Smooth muscle cell (in vitro differentiated cells): Measurements from ENCODE around the gene AP5S1. TPM values are rescaled to one million over a fixed set of nuclear protein-coding genes. Genes with fewer than 3 reads are reported as not detected.

Source experiments
- DNase-seq: peaks from one replicate; lab custom pipeline; 2025; ENCODE audit not compliant: unreplicated experiment; lab: John Stamatoyannopoulos, UW
- H2AFZ ChIP-seq: fragments of 200-600 bp; sonication (generic); 2 replicates; pipeline ENCODE4 v1.6.0; 2016; ENCODE audit warnings: antibody characterized with exemption, low read depth, mild to moderate bottlenecking
- H3F3A ChIP-seq: fragments of 200-600 bp; sonication (generic); 2 replicates; pipeline ENCODE4 v1.6.0; 2017; ENCODE audit warnings: antibody characterized with exemption, low read depth
- H3K27ac ChIP-seq: fragments of 200-600 bp; sonication (generic); 2 replicates; pipeline ENCODE4 v1.5.1; 2016; ENCODE audit warnings: low read depth, mild to moderate bottlenecking
- H3K27me3 ChIP-seq: fragments of 200-600 bp; sonication (generic); 2 replicates; pipeline ENCODE4 v1.6.1; 2016; ENCODE audit warnings: low read depth, mild to moderate bottlenecking
- H3K36me3 ChIP-seq: fragments of 200-600 bp; sonication (generic); 2 replicates; pipeline ENCODE4 v1.5.1; 2016; ENCODE audit warnings: low read depth
- H3K4me1 ChIP-seq: fragments of 200-600 bp; sonication (generic); 2 replicates; pipeline ENCODE4 v1.5.1; 2016; ENCODE audit warnings: low read depth
- H3K4me2 ChIP-seq: fragments of 200-600 bp; sonication (generic); 2 replicates; pipeline ENCODE4 v1.6.0; 2016; ENCODE audit warnings: mild to moderate bottlenecking
- H3K4me3 ChIP-seq: fragments of 200-600 bp; sonication (generic); 2 replicates; pipeline ENCODE4 v1.5.1; 2016; ENCODE audit warnings: mild to moderate bottlenecking
- H3K79me2 ChIP-seq: fragments of 200-600 bp; sonication (generic); 2 replicates; pipeline ENCODE4 v1.6.0; 2016; ENCODE audit warnings: low read depth, mild to moderate bottlenecking
- H3K9ac ChIP-seq: fragments of 200-600 bp; sonication (generic); 2 replicates; pipeline ENCODE4 v1.6.0; 2016; ENCODE audit warnings: low read depth
- H3K9me3 ChIP-seq: fragments of 200-600 bp; sonication (generic); replicated peaks from 2 replicates; pipeline ENCODE4 v1.5.1; 2016; ENCODE audit warnings: low read depth
- H4K20me1 ChIP-seq: fragments of 200-600 bp; sonication (generic); 2 replicates; pipeline ENCODE4 v1.6.0; 2016; ENCODE audit warnings: low read depth
- CTCF ChIP-seq: fragments of 200-600 bp; sonication (generic); IDR thresholded peaks from 2 replicates; pipeline ENCODE4 v1.5.1; 2017; ENCODE audit warnings: borderline replicate concordance, mild to moderate bottlenecking, antibody characterized with exemption; ENCODE audit not compliant: insufficient read depth, poor library complexity, severe bottlenecking
- WGBS: methylation state at CpG from one replicate; pipeline ENCODE4 v1.1.7; 2016; ENCODE audit warnings: low lambda C conversion rate; 5-methylcytosine and 5-hydroxymethylcytosine counted together
- polyA plus RNA-seq: library from polyadenylated mRNA; unstranded; fragments of >200 nt; fragmentation: Nextera tagmentation; extraction: Ambion mirVana; gene quantifications from 2 replicates; pipeline ENCODE4 v1.2.1, GENCODE V29; 2016
- total RNA-seq: library from RNA; depleted of rRNA; stranded (reverse); fragments of >200 nt; gene quantifications from 2 replicates; pipeline ENCODE4 v1.2.3, GENCODE V29; 2014

The AP5S1 gene
- total and polyA plus RNA-seq, 2 experiments from 2014 or later: 3.1 to 14.7 TPM

DNA sequence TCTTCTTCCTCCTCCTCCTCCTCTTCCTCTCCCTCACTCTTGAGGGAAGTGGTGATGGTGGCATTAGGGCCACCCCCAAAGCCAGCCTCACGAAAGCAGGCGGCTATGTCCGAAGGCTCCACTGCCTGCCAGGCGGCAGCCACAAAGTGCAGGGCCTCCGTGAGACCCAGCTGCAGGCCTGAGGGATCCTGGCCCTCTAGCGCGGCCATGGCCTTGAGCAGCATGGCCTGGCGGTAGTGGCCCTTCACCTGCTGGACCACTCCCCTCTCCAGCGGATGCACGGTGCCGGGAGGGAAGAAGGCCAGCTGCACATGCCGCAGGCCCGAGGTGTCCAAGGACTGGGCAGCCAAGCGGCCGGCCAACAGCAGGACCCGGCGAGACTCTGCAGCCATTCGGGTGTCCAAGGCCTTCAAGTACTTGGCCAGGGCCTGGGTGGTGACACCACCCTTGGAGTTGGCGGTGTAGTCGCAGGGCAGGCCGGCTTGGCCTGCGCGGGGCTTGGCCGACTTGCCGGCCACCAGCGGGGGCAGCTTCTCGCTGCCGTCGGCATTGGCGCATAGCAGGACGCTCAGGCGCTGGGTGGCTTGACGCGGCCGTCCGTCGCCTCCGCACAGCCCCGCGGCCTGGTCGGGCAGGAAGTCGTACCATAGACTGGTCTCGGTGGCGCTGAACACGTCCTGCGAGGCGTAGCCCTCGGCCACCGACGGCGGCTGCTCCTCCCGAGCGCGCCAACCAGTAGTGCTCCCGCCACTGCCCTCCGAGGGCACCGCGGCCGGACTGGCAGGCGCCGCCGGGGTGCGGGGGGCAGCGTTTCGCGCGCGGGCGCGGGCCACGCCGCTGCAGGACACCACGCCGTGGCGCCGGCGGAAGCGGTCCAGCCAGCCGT lies 34.9 kb upstream of the AP5S1 start:
- DNase-seq: no peak
- Histone ChIP-seq H3F3A (peaks cover 16% of the 10 kb centered on the region), H2AFZ (no peak overlapping the region), H3K36me3 (no peaks in the 10 kb centered on the region), H3K9me3 (no peaks in the 10 kb centered on the region), H3K27ac (no peak overlapping the region), H3K79me2 (peaks cover 24% of the 10 kb centered on the region), H3K4me3 (peak overlapping the region; percentile 62), H3K27me3 (no peaks in the 10 kb centered on the region), H4K20me1 (peaks cover 35% of the 10 kb centered on the region), H3K4me1 (peaks cover 10% of the 10 kb centered on the region), H3K9ac (no peak overlapping the region), H3K4me2 (peak overlapping the region; percentile 94)
- WGBS: 41% methylated on average over 68 of the region's 79 CpGs
- no peak for TF ChIP-seq CTCF

DNA sequence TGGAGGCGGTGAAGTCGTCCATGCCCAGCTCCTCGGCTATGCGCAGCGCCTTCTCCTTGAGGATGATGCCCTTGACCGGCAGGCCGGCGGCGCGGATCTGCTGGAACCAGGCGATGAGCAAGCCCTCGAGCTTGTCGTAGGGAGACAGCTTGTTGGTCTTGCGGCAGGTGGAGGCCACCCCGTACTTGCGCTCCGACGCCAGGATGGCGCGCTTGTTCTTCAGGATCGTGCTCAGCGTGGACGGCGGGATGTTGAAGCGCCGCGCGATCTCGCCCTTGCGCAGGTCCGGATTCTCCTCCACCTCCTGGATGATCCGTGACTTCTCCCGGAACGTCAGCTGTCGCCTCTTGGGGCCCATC lies 34.2 kb upstream of the AP5S1 start:
- peaks cover 35% of the 10 kb centered on the region for H4K20me1 ChIP-seq
- WGBS: 4% methylated on average over 24 of the region's 35 CpGs
- no peak overlapping the region for H2AFZ ChIP-seq
- no peaks in the 10 kb centered on the region for H3K9me3 ChIP-seq
- H3K27ac ChIP-seq: no peak overlapping the region
- H3K4me3 ChIP-seq: peak overlapping the region; percentile 62
- H3K4me1 ChIP-seq: peaks cover 6% of the 10 kb centered on the region
- H3K4me2 ChIP-seq: peak overlapping the region; percentile 94
- DNase-seq: no peak
- no peak for TF ChIP-seq CTCF
- peaks cover 16% of the 10 kb centered on the region for H3F3A ChIP-seq
- no peaks in the 10 kb centered on the region for H3K27me3 ChIP-seq
- no peaks in the 10 kb centered on the region for H3K36me3 ChIP-seq
- peaks cover 24% of the 10 kb centered on the region for H3K79me2 ChIP-seq
- H3K9ac ChIP-seq: no peak overlapping the region

DNA sequence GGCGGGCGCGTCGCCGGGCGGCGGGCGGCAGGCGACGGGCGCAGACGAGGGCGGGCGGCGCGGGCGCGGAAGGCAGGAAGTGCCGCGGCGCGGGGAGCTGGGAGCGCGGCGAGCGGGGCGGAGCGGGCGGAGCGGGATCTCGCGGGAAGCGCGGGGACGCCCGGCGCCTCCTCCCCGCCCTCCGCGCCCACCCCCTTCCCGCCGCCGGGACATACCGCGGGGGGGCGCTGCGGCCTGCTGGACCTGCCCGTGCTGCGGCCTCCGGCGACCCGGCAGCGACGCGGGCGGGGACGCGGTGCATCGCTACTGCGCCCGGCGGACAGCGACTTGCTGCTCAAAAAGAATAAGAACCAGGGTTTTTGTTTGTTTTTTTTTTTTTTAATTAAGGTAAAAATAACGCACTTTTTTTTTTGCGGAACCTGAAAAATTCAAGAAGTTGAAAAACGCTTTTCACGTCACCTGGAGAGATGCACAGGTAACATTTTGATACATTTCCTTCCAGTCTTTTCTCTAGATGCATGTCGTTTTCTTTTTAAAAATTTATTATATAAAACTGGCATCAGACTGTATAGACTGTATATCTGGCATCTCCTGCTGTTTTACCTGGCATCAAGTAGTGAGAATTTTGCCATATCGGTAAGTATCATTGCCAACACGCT lies 33.6 kb upstream of the AP5S1 start, which contains the start of gene CENPB:
Gene CENPB (minus strand): TSS at position 76 of the 659 bp plus-strand sequence. CDS start 257 bp downstream, outside the sequence.
- Histone ChIP-seq H3K27ac (no peak within 1 kb of the TSS), H3K9ac (peak within 1 kb of the TSS; percentile 7), H3F3A (peaks cover 12% of the 10 kb centered on the region), H4K20me1 (peaks cover 35% of the 10 kb centered on the region), H3K27me3 (no peaks in the 10 kb centered on the region), H3K36me3 (no peaks in the 10 kb centered on the region), H3K4me2 (peak within 1 kb of the TSS; percentile 94), H3K79me2 (peaks cover 24% of the 10 kb centered on the region), H3K4me1 (peaks cover 5% of the 10 kb centered on the region), H3K9me3 (no peaks in the 10 kb centered on the region), H2AFZ (no peak within 1 kb of the TSS), H3K4me3 (peak within 1 kb of the TSS; percentile 62)
- peak; percentile 85 for TF ChIP-seq CTCF
- WGBS: 12% methylated on average over 22 of the region's 70 CpGs
- DNase-seq: peak; percentile 71
